Fibroblast of mammary gland (primary cell): ENCODE data around the gene TGFBRAP1.

ENCODE experiments used
- DNase-seq: peaks from one replicate; pipeline ENCODE4 v3.0.0-alpha.2; 2010; ENCODE audit warnings: low read depth
- H3K4me3 ChIP-seq: 2 replicates; pipeline ENCODE4 v1.5.1; 2011; ENCODE audit warnings: low read depth, mild to moderate bottlenecking, low read length, moderate library complexity; ENCODE audit not compliant: control insufficient read depth
- CTCF ChIP-seq: conservative IDR thresholded peaks from 2 replicates; pipeline ENCODE4 v1.5.1; 2011; ENCODE audit warnings: low read depth, low read length, inconsistent platforms; ENCODE audit not compliant: control insufficient read depth, insufficient read depth

The TGFBRAP1 gene

DNA sequence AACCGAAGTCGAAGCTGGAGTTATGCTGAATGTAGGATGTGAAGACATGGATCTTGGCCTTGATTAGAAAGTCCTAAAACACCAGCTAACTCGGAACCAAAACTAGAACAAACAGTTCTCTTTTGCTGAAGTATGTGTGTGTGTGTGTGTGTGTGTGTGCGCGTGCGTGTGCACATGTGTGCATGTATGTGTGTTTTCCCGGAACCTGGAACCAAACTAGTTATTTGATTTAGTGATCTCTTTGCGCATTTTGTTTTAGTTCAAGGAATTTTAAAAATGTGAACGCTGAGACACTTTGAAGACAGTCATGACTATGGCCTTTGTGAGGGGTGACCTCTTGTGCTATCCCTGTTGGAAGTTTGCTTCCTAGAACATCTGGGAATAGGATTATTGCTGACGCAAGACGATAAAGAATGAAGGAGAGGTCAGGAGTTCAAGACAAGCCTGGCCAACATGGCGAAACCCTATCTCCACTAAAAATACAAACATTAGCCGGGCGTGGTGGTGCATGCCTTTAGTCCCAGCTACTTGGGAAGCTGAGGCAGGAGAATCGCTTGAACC is 45.5 kb upstream of the TGFBRAP1 start:
- no peak for TF ChIP-seq CTCF
- H3K4me3 ChIP-seq, result no peak overlapping the region
- peak; percentile 93 for DNase-seq

DNA sequence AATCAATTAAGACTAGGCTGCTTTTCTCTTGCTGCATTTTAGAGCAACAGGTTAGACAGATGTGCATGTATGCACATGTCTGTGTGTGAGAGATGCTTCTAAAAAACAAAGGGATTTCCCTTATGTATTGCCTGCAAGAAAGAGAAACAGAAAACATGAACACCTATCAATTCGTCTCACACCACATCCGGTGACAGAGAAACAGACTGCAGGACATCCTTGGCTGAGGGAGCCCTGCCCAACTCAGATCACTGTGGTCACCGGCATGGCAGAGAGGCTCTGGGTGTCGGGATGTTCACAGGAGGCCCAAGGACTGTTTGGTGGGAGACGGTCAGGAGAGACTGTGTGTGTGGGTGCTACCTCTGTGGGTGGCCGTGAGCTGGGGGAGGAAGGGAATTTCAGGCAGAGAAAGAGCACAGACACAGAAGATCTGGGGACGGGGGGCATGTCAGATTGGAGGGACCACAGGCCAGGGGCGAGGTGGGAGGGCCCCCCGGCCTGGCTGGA is 44.4 kb upstream of the TGFBRAP1 start:
- no peak for DNase-seq
- TF ChIP-seq CTCF, result no peak
- H3K4me3 ChIP-seq, result no peak overlapping the region

GRCh38 chr2:105373344-105373781 is 43.8 kb upstream of the TGFBRAP1 start:
- TF ChIP-seq CTCF, result no peak
- H3K4me3 ChIP-seq, result no peak overlapping the region
- no peak for DNase-seq

GRCh38 chr2:105371810-105372209 is 42.3 kb upstream of the TGFBRAP1 start:
- DNase-seq, result no peak
- H3K4me3 ChIP-seq, result no peak overlapping the region
- no peak for TF ChIP-seq CTCF

- H3K4me3 ChIP-seq, result no peak overlapping the region
- no peak for TF ChIP-seq CTCF
- no peak for DNase-seq
Measured at GRCh38 chr2:105371156-105371555, 41.6 kb upstream of the TGFBRAP1 start.

- peak; percentile 88 for DNase-seq
- peak; percentile 84 for TF ChIP-seq CTCF
- no peak overlapping the region for H3K4me3 ChIP-seq
Measured at GRCh38 chr2:105369777-105370690, 40.5 kb upstream of the TGFBRAP1 start.
